HCT116 (cell line): Measurements from ENCODE around the gene TSPO. TPM values are rescaled to one million over a fixed set of nuclear protein-coding genes. Genes with fewer than 3 reads are reported as not detected.
A peak's percentile ranks its signal among the peaks of the same experiment; 100 is the strongest.

Experiments
- ATAC-seq: fragments of 200-7000 bp; cut with Tn5 transposase; 2 replicates; pipeline ENCODE4 v1.9.1; 2020; ENCODE audit warnings: mild to moderate bottlenecking, moderate library complexity
- Bru-seq: library from RNA; stranded (reverse); fragments of 400-500 nt; gene quantifications from one replicate; lab custom pipeline; 2021; lab: Mats Ljungman, UMichigan
- BruChase-seq, 2 experiments: library from RNA; stranded (reverse); fragments of 400-500 nt; gene quantifications; one replicate each; lab custom pipeline; 2021; lab: Mats Ljungman, UMichigan
- BruUV-seq: library from RNA; stranded (reverse); fragments of 400-500 nt; replicated peaks from 2 replicates; lab custom pipeline; 2021; lab: Mats Ljungman, UMichigan
- CTCF ChIA-PET: fragments of 300-600 bp; sonication (Branson Sonifier 250); formaldehyde crosslinking; loops from one replicate; lab custom pipeline; 2021; ENCODE audit warnings: antibody characterized with exemption; lab: Charles Lee
- POLR2A ChIA-PET: fragments of 300-600, 350-600 bp; sonication (Branson Sonifier 250); formaldehyde crosslinking; loops from one replicate; lab custom pipeline; 2021; ENCODE audit warnings: antibody characterized with exemption; lab: Charles Lee
- RAD21 ChIA-PET, 2 experiments: fragments of 300-600 bp; sonication (Branson Sonifier 250); formaldehyde crosslinking; loops; one replicate each; lab custom pipeline; 2023; ENCODE audit warnings: low total read pairs in 2 of 2; ENCODE audit not compliant: uncharacterized antibody in 2 of 2, unreplicated experiment in 2 of 2, low non-redundant PET in 1 of 2; lab: Charles Lee
- DNase-seq: peaks from one replicate; pipeline ENCODE4 v3.0.0-alpha.2; 2010; ENCODE audit warnings: low read depth, low spot score
- H2AFZ ChIP-seq: fragments of 200-600 bp; shearing (Covaris generic), sonication (generic); 2 replicates; pipeline ENCODE4 v1.6.1; 2017; ENCODE audit warnings: low read depth, mixed run types, mixed read lengths, antibody characterized with exemption, low read length; ENCODE audit not compliant: poor library complexity, severe bottlenecking
- H3K27ac ChIP-seq: 2 replicates; pipeline ENCODE4 v1.5.1; 2012; ENCODE audit warnings: low read depth, low read length
- H3K27me3 ChIP-seq: fragments of 200-600 bp; sonication (generic); 2 replicates; pipeline ENCODE4 v1.6.1; 2016; ENCODE audit warnings: mixed run types, low read length, mixed read lengths; ENCODE audit not compliant: insufficient read depth
- H3K36me3 ChIP-seq, 2 experiments: fragments of 200-500 bp in 1 of 2; fragments of 200-600 bp in 1 of 2; sonication (Bioruptor generic) in 1 of 2; sonication (generic) in 1 of 2; 2 replicates each; pipeline versions ENCODE4 v1.5.1 to v1.6.1; 2014 to 2016; ENCODE audit warnings: low read length in 2 of 2, inconsistent platforms in 1 of 2, mixed read lengths in 1 of 2, mixed run types in 1 of 2; ENCODE audit not compliant: insufficient read depth in 2 of 2, control insufficient read depth in 1 of 2
- H3K4me1 ChIP-seq, 2 experiments: fragments of 200-600 bp in 1 of 2; sonication (generic) in 1 of 2; 2 replicates each; pipeline versions ENCODE4 v1.5.1 to v1.6.1; 2012 to 2017; ENCODE audit warnings: low read length in 2 of 2, inconsistent platforms in 1 of 2, mild to moderate bottlenecking in 1 of 2, mixed read lengths in 1 of 2, mixed run types in 1 of 2, moderate library complexity in 1 of 2; ENCODE audit not compliant: insufficient read depth in 2 of 2, control insufficient read depth in 1 of 2
- H3K4me2 ChIP-seq: fragments of 200-600 bp; sonication (generic); 2 replicates; pipeline ENCODE4 v1.6.1; 2017; ENCODE audit warnings: mixed run types, low read length, mixed read lengths
- H3K4me3 ChIP-seq, 2 experiments: fragments of 200-600 bp in 1 of 2; sonication (generic) in 1 of 2; replicated peaks in 1 of 2; 2 replicates each; pipeline ENCODE4 v1.5.1; 2011 to 2016; ENCODE audit warnings: low read length in 2 of 2, control low read depth in 1 of 2, low read depth in 1 of 2, mild to moderate bottlenecking in 1 of 2, mixed read lengths in 1 of 2, mixed run types in 1 of 2
- H3K79me2 ChIP-seq: fragments of 200-600 bp; sonication (generic); 2 replicates; pipeline ENCODE4 v1.6.1; 2017; ENCODE audit warnings: mild to moderate bottlenecking, mixed run types, low read length, moderate library complexity, mixed read lengths; ENCODE audit not compliant: insufficient read depth
- H3K9ac ChIP-seq: fragments of 200-600 bp; sonication (generic); 2 replicates; pipeline ENCODE4 v1.6.1; 2016; ENCODE audit warnings: low read length, mixed read lengths
- H3K9me2 ChIP-seq: fragments of 200-600 bp; sonication (generic), shearing (Covaris generic); 2 replicates; pipeline ENCODE4 v1.6.1; 2017; ENCODE audit warnings: mixed run types, mild to moderate bottlenecking, moderate library complexity; ENCODE audit not compliant: insufficient read depth
- H3K9me3 ChIP-seq, 2 experiments: fragments of 200-500 bp in 1 of 2; fragments of 200-600 bp in 1 of 2; sonication (Bioruptor generic) in 1 of 2; sonication (generic) in 1 of 2; 2 replicates each; pipeline ENCODE4 v1.6.1; 2014 to 2017; ENCODE audit warnings: low read length in 2 of 2, mixed read lengths in 2 of 2, inconsistent platforms in 1 of 2, low read depth in 1 of 2, mild to moderate bottlenecking in 1 of 2, mixed run types in 1 of 2, moderate library complexity in 1 of 2; ENCODE audit not compliant: control insufficient read depth in 1 of 2, insufficient read depth in 1 of 2
- H4K20me1 ChIP-seq: fragments of 200-600 bp; sonication (generic), shearing (Covaris generic); 2 replicates; pipeline ENCODE4 v1.6.1; 2017; ENCODE audit warnings: mixed run types, mild to moderate bottlenecking, moderate library complexity; ENCODE audit not compliant: insufficient read depth
- EZH2 ChIP-seq: fragments of 200-600 bp; sonication (generic); IDR thresholded peaks from 2 replicates; pipeline ENCODE4 v1.6.1; 2017; ENCODE audit warnings: antibody characterized with exemption, mixed run types
- EZH2phosphoT487 ChIP-seq: fragments of 200-600 bp; IDR thresholded peaks from 2 replicates; pipeline ENCODE4 v1.6.1; 2018; ENCODE audit warnings: antibody characterized with exemption, borderline replicate concordance
- FOSL1 ChIP-seq: IDR thresholded peaks from 2 replicates; pipeline ENCODE4 v1.6.1; 2012; ENCODE audit warnings: low read depth
- POLR2A ChIP-seq: IDR thresholded peaks from 2 replicates; pipeline ENCODE4 v1.7.0; 2011; ENCODE audit warnings: borderline replicate concordance; ENCODE audit not compliant: insufficient read depth, insufficient read length; ENCODE audit errors: extremely low read depth
- POLR2AphosphoS5 ChIP-seq: IDR thresholded peaks from 2 replicates; pipeline ENCODE4 v1.6.1; 2011; ENCODE audit warnings: mild to moderate bottlenecking, low read depth, low read length, moderate library complexity
- RAD21 ChIP-seq: IDR thresholded peaks from 2 replicates; pipeline ENCODE4 v1.6.1; 2012; ENCODE audit warnings: low read depth, mild to moderate bottlenecking
- SIN3A ChIP-seq: IDR thresholded peaks from 2 replicates; pipeline ENCODE4 v1.6.1; 2012; ENCODE audit warnings: low read depth
- SP1 ChIP-seq: IDR thresholded peaks from 2 replicates; pipeline ENCODE4 v1.6.1; 2012; ENCODE audit warnings: low read depth
- SRF ChIP-seq: IDR thresholded peaks from 2 replicates; pipeline ENCODE4 v1.6.1; 2012; ENCODE audit warnings: low read depth
- TCF7L2 ChIP-seq: IDR thresholded peaks from 2 replicates; pipeline ENCODE4 v1.7.0; 2011; ENCODE audit warnings: borderline replicate concordance, inconsistent platforms; ENCODE audit not compliant: insufficient read depth, insufficient read length; ENCODE audit errors: extremely low read depth
- ZFX ChIP-seq: fragments of 450-650 bp; IDR thresholded peaks from 2 replicates; pipeline ENCODE4 v1.6.1; 2017
- intact Hi-C: fragments of 100-400 bp; cut with micrococcal nuclease; formaldehyde crosslinking; loops from 2 replicates; pipeline ENCODE4 v1.10.0; 2022
- long read RNA-seq: library from polyadenylated mRNA; unstranded; transcript quantifications from one replicate; pipeline ENCODE4 v2.0.0, GENCODE V29; 2021; ENCODE audit not compliant: unreplicated experiment
- polyA plus RNA-seq: library from polyadenylated mRNA; unstranded; fragments of >200 nt; gene quantifications from 2 replicates; pipeline ENCODE4 v1.2.1, GENCODE V29; 2012; ENCODE audit warnings: missing spikeins
- total RNA-seq: library from RNA; stranded (reverse); gene quantifications from one replicate; pipeline ENCODE4 v1.2.1, GENCODE V29; 2021; ENCODE audit not compliant: unreplicated experiment
- TF ChIP-seq, protein P1 (sequence below): IDR thresholded peaks from 2 replicates; pipeline ENCODE4 v1.6.1; 2012
- TF ChIP-seq, protein P2 (sequence below): IDR thresholded peaks from 2 replicates; pipeline ENCODE4 v1.6.1; 2011; ENCODE audit warnings: mild to moderate bottlenecking, low read length, moderate library complexity; ENCODE audit not compliant: insufficient replicate concordance; ENCODE audit errors: extremely low read depth

TSPO gene
- total RNA-seq, result 192 TPM
- polyA plus RNA-seq, result 201 and 205 TPM in 2 replicates
- percentile 74 among the genes with signal in this experiment for Bru-seq, nascent RNA
- BruChase-seq, experiment 1, labeled RNA remaining after a 6-hour chase, result percentile 75 among the genes with signal in this experiment
- percentile 75 among the genes with signal in this experiment for BruChase-seq, experiment 2, labeled RNA remaining after a 2-hour chase
- long read RNA-seq, transcript TSPO-206 (3 exons, 636 nt), result minor isoform, 14 of 219 reads
- long read RNA-seq, transcript TSPO-202 (4 exons, 881 nt), result major isoform, 133 of 219 reads
- long read RNA-seq, partial matches to known transcripts, result 54 of 219 reads
- long read RNA-seq, other reads (novel, unspliced or antisense), result 17 of 219 reads

- peaks cover 9 to 39% of the 10 kb centered on the region in 2 experiments for H3K4me1 ChIP-seq
- intact Hi-C loops, result no loop called here
- H3K4me2 ChIP-seq, result peak within 1 kb of the TSS; percentile 99
- no peak within 1 kb of the TSS for H2AFZ ChIP-seq
- H3K27me3 ChIP-seq, result no peaks in the 10 kb centered on the region
- H3K9me2 ChIP-seq, result no peaks in the 10 kb centered on the region
- H4K20me1 ChIP-seq, result no peaks in the 10 kb centered on the region
- peak; percentile 78 for ATAC-seq
- no peak for DNase-seq
- H3K9me3 ChIP-seq, result no peaks in the 10 kb centered on the region
- no peaks in the 10 kb centered on the region; a peak in 1 of 4 replicates for H3K36me3 ChIP-seq
- peaks cover 42% of the 10 kb centered on the region for H3K79me2 ChIP-seq
- peak within 1 kb of the TSS; percentile 92 for H3K27ac ChIP-seq
- H3K4me3 ChIP-seq, result peak within 1 kb of the TSS; percentile 80 to 82
- peak within 1 kb of the TSS; percentile 78 for H3K9ac ChIP-seq
- POLR2A ChIA-PET, result interaction anchor here (1.0 to 1.9 kb wide), 4 partner anchors 24 to 536 kb away, joined by 4 to 8 read pairs (median 4); partner anchors contain the start of gene POLDIP3
- RAD21 ChIA-PET, result interaction anchor here in 1 of 2 experiments (0.8 kb wide), 1 partner anchor 45 kb away, joined by 3 read pairs; no protein-coding TSS in a partner anchor
- no peak for TF ChIP-seq RAD21
- TF ChIP-seq TCF7L2, result no peak
- TF ChIP-seq ZFX, result no peak; the same call in none of the 2 replicates
- TF ChIP-seq SP1, result no peak
- TF ChIP-seq, protein P1, sequence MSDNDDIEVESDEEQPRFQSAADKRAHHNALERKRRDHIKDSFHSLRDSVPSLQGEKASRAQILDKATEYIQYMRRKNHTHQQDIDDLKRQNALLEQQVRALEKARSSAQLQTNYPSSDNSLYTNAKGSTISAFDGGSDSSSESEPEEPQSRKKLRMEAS, result peak; percentile 81
- TF ChIP-seq SRF, result no peak
- TF ChIP-seq, protein P2, sequence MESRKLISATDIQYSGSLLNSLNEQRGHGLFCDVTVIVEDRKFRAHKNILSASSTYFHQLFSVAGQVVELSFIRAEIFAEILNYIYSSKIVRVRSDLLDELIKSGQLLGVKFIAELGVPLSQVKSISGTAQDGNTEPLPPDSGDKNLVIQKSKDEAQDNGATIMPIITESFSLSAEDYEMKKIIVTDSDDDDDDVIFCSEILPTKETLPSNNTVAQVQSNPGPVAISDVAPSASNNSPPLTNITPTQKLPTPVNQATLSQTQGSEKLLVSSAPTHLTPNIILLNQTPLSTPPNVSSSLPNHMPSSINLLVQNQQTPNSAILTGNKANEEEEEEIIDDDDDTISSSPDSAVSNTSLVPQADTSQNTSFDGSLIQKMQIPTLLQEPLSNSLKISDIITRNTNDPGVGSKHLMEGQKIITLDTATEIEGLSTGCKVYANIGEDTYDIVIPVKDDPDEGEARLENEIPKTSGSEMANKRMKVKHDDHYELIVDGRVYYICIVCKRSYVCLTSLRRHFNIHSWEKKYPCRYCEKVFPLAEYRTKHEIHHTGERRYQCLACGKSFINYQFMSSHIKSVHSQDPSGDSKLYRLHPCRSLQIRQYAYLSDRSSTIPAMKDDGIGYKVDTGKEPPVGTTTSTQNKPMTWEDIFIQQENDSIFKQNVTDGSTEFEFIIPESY, result no peak
- TF ChIP-seq SIN3A, result no peak; the same call in 1 of the 2 replicates
- no peak for TF ChIP-seq EZH2
- peak; percentile 58 for TF ChIP-seq POLR2A
- no peak for TF ChIP-seq FOSL1
- TF ChIP-seq POLR2AphosphoS5, result peak; percentile 87
- no peak for TF ChIP-seq EZH2phosphoT487
- CTCF ChIA-PET, result interaction anchor here (0.7 kb wide), 1 partner anchor 15 kb away, joined by 3 read pairs; no protein-coding TSS in a partner anchor
- TSS peak; percentile 50 for BruUV-seq
Measured at GRCh38 chr22:43151251-43152002, at the start of gene TSPO. TSPO (plus strand) TSS chr22:43151559; CDS start chr22:43159239, 7,680 bp downstream.
